CD4-positive, alpha-beta T cell treated with Interleukin-4 for 4 hours (primary cell): ENCODE measurements around the gene PNMT.
A peak's percentile ranks its signal among the peaks of the same experiment; 100 is the strongest.

Experiments used
- DNase-seq: peaks from one replicate; pipeline ENCODE4 v3.0.0-alpha.2; 2020

PNMT gene

GRCh38 chr17:39667945-39668924 is at the start of gene PNMT:
TSS of gene PNMT (plus strand) at chr17:39668453. CDS start at chr17:39668476, 23 bp downstream.
- DNase-seq = peak; percentile 51

GRCh38 chr17:39618956-39619785 is 49.1 kb upstream of the PNMT start:
- no peak for DNase-seq

GRCh38 chr17:39619786-39620101 is 48.5 kb upstream of the PNMT start:
- DNase-seq = no peak

- peak; percentile 82 for DNase-seq
Observed at GRCh38 chr17:39621523-39622379, 46.5 kb upstream of the PNMT start.

GRCh38 chr17:39622380-39623006 is 45.8 kb upstream of the PNMT start:
- DNase-seq = peak; percentile 67

GRCh38 chr17:39623356-39623950 is 44.8 kb upstream of the PNMT start:
- peak; percentile 84 for DNase-seq

- no peak for DNase-seq
Observed at GRCh38 chr17:39624313-39624712, 43.9 kb upstream of the PNMT start.

GRCh38 chr17:39625198-39625785 is 43.0 kb upstream of the PNMT start:
- no peak for DNase-seq

- DNase-seq = no peak
Observed at GRCh38 chr17:39626171-39627046, 41.8 kb upstream of the PNMT start, which contains the start of gene PPP1R1B. TSS of gene PPP1R1B (plus strand) at chr17:39626952. CDS start at chr17:39627393, 441 bp downstream.

GRCh38 chr17:39627047-39627711 is 41.1 kb upstream of the PNMT start:
- DNase-seq = no peak

- DNase-seq = no peak
Observed at GRCh38 chr17:39627712-39628516, 40.3 kb upstream of the PNMT start.

GRCh38 chr17:39628655-39629493 is 39.4 kb upstream of the PNMT start:
- no peak for DNase-seq

GRCh38 chr17:39629494-39629880 is 38.8 kb upstream of the PNMT start:
- no peak for DNase-seq

- DNase-seq = no peak
Observed at GRCh38 chr17:39629898-39630297, 38.4 kb upstream of the PNMT start.

- no peak for DNase-seq
Observed at GRCh38 chr17:39631403-39631802, 36.9 kb upstream of the PNMT start.

- DNase-seq = no peak
Observed at GRCh38 chr17:39632153-39632941, 35.9 kb upstream of the PNMT start.

- DNase-seq = no peak
Observed at GRCh38 chr17:39633570-39634183, 34.6 kb upstream of the PNMT start.
